H1 (cell line): ENCODE data around the gene PIK3R6. TPM values are rescaled to one million over a fixed set of nuclear protein-coding genes. Genes with fewer than 3 reads are reported as not detected.

Experiments used
- polyA plus RNA-seq, 7 experiments: library from polyadenylated mRNA; depleted of rRNA in 3 of 7; stranded (reverse) in 5 of 7; unstranded in 2 of 7; fragments of >200 nt in 5 of 7; fragments of 200-250 nt in 2 of 7; gene quantifications; 1 replicate in 5 of 7; 2 replicates in 1 of 7; 4 replicates in 1 of 7; pipeline versions ENCODE4 v1.2.1 to v1.2.3, GENCODE V29; 2011 to 2013; ENCODE audit warnings: missing spikeins in 2 of 7, mixed read lengths in 2 of 7
- total RNA-seq: library from RNA; stranded (reverse); fragmentation: NEBNext Ultra II Directional; extraction: Animal tissue kit (Norgen Biotek cat#: 25700); gene quantifications from 2 replicates; pipeline ENCODE4 v1.2.1, GENCODE V29; 2021

Gene PIK3R6
- total and polyA plus RNA-seq, 2 of the 8 experiments (the other 6 are each of a cell fraction or from before 2014, with no cell fraction given): 0.24 to 1.2 TPM

Other genes starting within 250 kb of the PIK3R6 start
- gene MYH10, start 236.9 kb downstream of the PIK3R6 start, total RNA-seq: 283 and 289 TPM in 2 replicates
- gene MYH10, start 236.9 kb downstream of the PIK3R6 start, polyA plus RNA-seq (2011; rRNA removed): 64.1 and 80.8 TPM in 2 replicates
- gene CCDC42, start 122.8 kb downstream of the PIK3R6 start, total RNA-seq: not detected in 2 replicates
- not detected in 2 replicates for gene CCDC42, start 122.8 kb downstream of the PIK3R6 start, polyA plus RNA-seq (2011; rRNA removed)
- gene SPDYE4, start 109.1 kb downstream of the PIK3R6 start, total RNA-seq: not detected in 2 replicates
- not detected in 2 replicates for gene SPDYE4, start 109.1 kb downstream of the PIK3R6 start, polyA plus RNA-seq (2011; rRNA removed)
- 2.6 and 2.8 TPM in 2 replicates for gene MFSD6L, start 68.3 kb downstream of the PIK3R6 start, total RNA-seq
- gene MFSD6L, start 68.3 kb downstream of the PIK3R6 start, polyA plus RNA-seq (2011; rRNA removed): 2.7 and 3.5 TPM in 2 replicates
- 4.3 and 4.5 TPM in 2 replicates for gene PIK3R5, start 98.0 kb upstream of the PIK3R6 start, total RNA-seq
- 2.7 and 4.2 TPM in 2 replicates for gene PIK3R5, start 98.0 kb upstream of the PIK3R6 start, polyA plus RNA-seq (2011; rRNA removed)
- gene NTN1, start 153.8 kb upstream of the PIK3R6 start, total RNA-seq: 2.0 and 2.3 TPM in 2 replicates
- gene NTN1, start 153.8 kb upstream of the PIK3R6 start, polyA plus RNA-seq (2011; rRNA removed): 2.0 and 3.6 TPM in 2 replicates